Activated naive CD4-positive, alpha-beta T cell treated with anti-CD3 and anti-CD28 coated beads for 36 hours (primary cell): ENCODE results near the gene TP73. TPM values are rescaled to one million over a fixed set of nuclear protein-coding genes. Genes with fewer than 3 reads are reported as not detected.

Source experiments
- CTCF ChIA-PET: fragments of 350-600 bp; sonication (Branson Sonifier 250); formaldehyde crosslinking; loops from one replicate; lab custom pipeline; 2021; ENCODE audit warnings: antibody characterized with exemption; lab: Charles Lee
- DNase-seq: peaks from one replicate; pipeline ENCODE4 v3.0.0-alpha.2; 2020
- H3K27ac Mint-ChIP-seq: one replicate; pipeline ENCODE4 v1.8.0; 2021; ENCODE audit warnings: mild to moderate bottlenecking, mixed read lengths
- H3K27me3 Mint-ChIP-seq: one replicate; pipeline ENCODE4 v1.8.0; 2021; ENCODE audit warnings: low read depth, mixed read lengths
- H3K36me3 Mint-ChIP-seq: one replicate; pipeline ENCODE4 v1.8.0; 2021; ENCODE audit warnings: low read depth, mixed read lengths
- H3K4me1 Mint-ChIP-seq: one replicate; pipeline ENCODE4 v1.8.0; 2021; ENCODE audit warnings: low read depth, mixed read lengths
- H3K4me3 Mint-ChIP-seq: one replicate; pipeline ENCODE4 v1.8.0; 2021; ENCODE audit warnings: mild to moderate bottlenecking, moderate library complexity, mixed read lengths
- H3K9me3 Mint-ChIP-seq: one replicate; pipeline ENCODE4 v1.8.0; 2021; ENCODE audit warnings: mixed read lengths
- intact Hi-C: fragments of 100-400 bp; cut with micrococcal nuclease; formaldehyde crosslinking; loops from one replicate; pipeline ENCODE4 v1.15.1; 2023
- total RNA-seq, 2 experiments: library from RNA; stranded (reverse); gene quantifications; one replicate each; pipeline ENCODE4 v1.2.3, GENCODE V29; 2021

TP73 gene
- total RNA-seq, 2 experiments from 2014 or later, result 0.20 to 0.43 TPM

- Mint-ChIP-seq H3K27ac (no peak overlapping the region), H3K36me3 (no peaks in the 10 kb centered on the region), H3K4me3 (no peak overlapping the region), H3K9me3 (no peaks in the 10 kb centered on the region), H3K27me3 (peaks cover 7% of the 10 kb centered on the region), H3K4me1 (peaks cover 12% of the 10 kb centered on the region)
- intact Hi-C loops, result no loop called here
- CTCF ChIA-PET, result no interaction called here
- no peak for DNase-seq
These were observed 30.9 kb downstream of the TP73 start for GRCh38 chr1:3683197-3683596.

GRCh38 chr1:3683992-3684391, 31.7 kb downstream of the TP73 start:
- Mint-ChIP-seq H3K9me3 (no peaks in the 10 kb centered on the region), H3K4me1 (peaks cover 10% of the 10 kb centered on the region), H3K27me3 (peaks cover 7% of the 10 kb centered on the region), H3K27ac (no peak overlapping the region), H3K36me3 (no peaks in the 10 kb centered on the region), H3K4me3 (no peak overlapping the region)
- no peak for DNase-seq
- intact Hi-C loops, result no loop called here
- CTCF ChIA-PET, result no interaction called here

DNA sequence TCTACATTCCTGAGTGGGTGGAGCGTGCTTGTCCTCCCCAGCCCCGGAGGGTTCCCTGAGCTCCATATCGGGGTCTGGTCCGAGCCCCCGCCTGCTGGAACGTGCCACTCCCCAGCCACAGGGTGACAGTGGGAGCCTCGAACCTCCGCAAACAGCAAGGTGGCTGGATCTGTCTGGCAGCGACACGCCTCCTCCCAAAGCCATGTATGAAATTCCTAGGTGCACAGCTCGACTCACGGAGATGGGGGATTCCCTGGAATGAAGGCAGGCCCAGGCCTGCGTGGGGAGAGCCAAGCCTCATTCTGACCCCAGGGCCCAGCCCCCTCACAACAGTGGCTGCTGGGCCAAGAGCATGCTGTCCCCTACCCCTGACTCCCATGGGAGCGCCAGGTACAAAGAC, 32.9 kb downstream of the TP73 start:
- intact Hi-C loops, result no loop called here
- no peak overlapping the region for H3K4me3 Mint-ChIP-seq
- CTCF ChIA-PET, result interaction anchor here (1.8 kb wide), 1 partner anchor 10 kb away, joined by 4 read pairs; no protein-coding TSS in a partner anchor
- H3K9me3 Mint-ChIP-seq, result no peaks in the 10 kb centered on the region
- no peaks in the 10 kb centered on the region for H3K36me3 Mint-ChIP-seq
- H3K27me3 Mint-ChIP-seq, result no peaks in the 10 kb centered on the region
- no peak for DNase-seq
- no peak overlapping the region for H3K27ac Mint-ChIP-seq
- H3K4me1 Mint-ChIP-seq, result no peaks in the 10 kb centered on the region

DNA sequence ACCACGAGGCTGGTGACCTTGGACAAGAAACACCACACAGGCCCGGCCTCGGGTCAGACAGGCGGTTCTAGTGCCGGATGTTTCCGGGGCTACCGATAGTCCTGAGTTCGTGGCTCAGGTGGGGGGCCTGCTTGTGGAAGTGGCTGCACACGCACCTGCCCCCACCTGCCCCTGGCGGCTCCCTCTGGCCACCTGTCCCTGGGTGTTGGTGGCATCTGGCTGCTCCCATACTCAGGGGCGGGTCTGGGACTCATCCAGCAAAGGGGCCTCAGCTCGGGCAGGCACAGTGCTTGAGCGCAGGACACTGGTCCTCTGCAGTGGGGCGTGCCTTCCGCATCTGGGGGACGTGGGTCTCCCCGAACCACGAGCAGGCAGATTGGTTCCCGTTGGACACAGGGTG, 33.6 kb downstream of the TP73 start:
- Mint-ChIP-seq H3K27me3 (no peaks in the 10 kb centered on the region), H3K36me3 (no peaks in the 10 kb centered on the region)

DNA sequence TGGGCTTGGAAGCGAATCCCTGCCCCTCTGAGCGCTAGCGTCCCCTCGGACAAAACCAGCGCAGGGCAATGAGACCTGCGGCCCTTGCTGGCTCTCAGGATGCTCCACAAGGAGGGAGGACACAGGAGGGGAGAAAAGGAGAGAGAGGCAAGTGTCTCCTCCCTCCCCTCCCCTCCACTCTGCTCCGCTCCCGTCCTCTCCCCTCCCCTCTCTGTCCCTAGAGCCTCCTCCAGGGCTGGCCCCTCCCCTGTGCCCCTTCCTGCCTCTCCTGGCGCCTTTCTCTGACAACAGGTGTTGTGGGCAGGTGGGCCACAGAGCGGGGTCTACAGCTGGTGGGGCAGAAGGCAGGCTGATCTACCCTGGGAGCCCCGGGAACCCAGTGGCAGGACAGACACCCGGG, 35.2 kb downstream of the TP73 start:
- no peaks in the 10 kb centered on the region for H3K27me3 Mint-ChIP-seq
- H3K27ac Mint-ChIP-seq, result no peak overlapping the region
- H3K4me1 Mint-ChIP-seq, result no peaks in the 10 kb centered on the region
- no peaks in the 10 kb centered on the region for H3K36me3 Mint-ChIP-seq
- CTCF ChIA-PET, result no interaction called here
- no peak overlapping the region for H3K4me3 Mint-ChIP-seq
- DNase-seq, result no peak
- H3K9me3 Mint-ChIP-seq, result no peaks in the 10 kb centered on the region
- intact Hi-C loops, result no loop called here

More for the DNA sequence above, 33.6 kb downstream of the TP73 start:
- intact Hi-C loops, result no loop called here
- Mint-ChIP-seq H3K27ac (no peak overlapping the region), H3K4me1 (no peaks in the 10 kb centered on the region), H3K9me3 (no peaks in the 10 kb centered on the region), H3K4me3 (no peak overlapping the region)
- CTCF ChIA-PET, result interaction anchor here (1.8 kb wide), 1 partner anchor 9 kb away, joined by 4 read pairs; no protein-coding TSS in a partner anchor
- DNase-seq, result no peak

GRCh38 chr1:3688356-3689137, 36.2 kb downstream of the TP73 start:
- Mint-ChIP-seq H3K36me3 (no peaks in the 10 kb centered on the region), H3K27ac (no peak overlapping the region), H3K4me1 (no peaks in the 10 kb centered on the region), H3K9me3 (no peaks in the 10 kb centered on the region), H3K4me3 (no peak overlapping the region), H3K27me3 (no peaks in the 10 kb centered on the region)
- intact Hi-C loops, result no loop called here
- CTCF ChIA-PET, result no interaction called here
- DNase-seq, result no peak

DNA sequence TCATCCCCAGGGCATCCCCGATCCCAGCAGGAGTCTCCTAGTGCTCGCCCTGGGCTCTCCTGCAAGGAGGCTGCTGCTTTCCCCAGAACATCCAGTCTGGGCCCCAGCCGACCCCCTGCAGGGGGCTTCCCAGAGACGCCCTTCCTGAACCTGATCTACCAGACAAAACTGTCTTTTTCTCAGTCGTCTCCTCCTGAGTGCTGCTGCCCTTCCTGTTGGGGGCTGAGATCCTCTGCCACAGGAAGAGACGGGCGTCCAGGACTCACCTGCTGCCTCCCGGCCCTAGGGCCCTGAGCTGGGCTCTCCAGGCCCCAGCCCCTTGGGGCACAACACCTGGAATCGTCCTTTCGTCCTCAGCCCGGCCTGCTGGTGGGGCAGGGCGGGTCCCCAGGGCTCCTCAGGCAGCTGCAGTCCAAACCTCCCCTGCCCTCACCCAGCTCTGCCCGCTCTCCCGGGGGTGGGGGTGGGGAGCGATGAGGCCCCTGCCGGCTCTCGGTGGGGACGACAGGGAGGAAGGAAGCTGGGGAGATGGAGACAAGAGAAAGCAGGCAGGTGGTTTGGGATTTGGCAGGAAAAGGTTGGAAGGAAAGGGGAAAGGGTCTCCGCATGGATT, 36.9 kb downstream of the TP73 start:
- intact Hi-C loops, result no loop called here
- Mint-ChIP-seq H3K36me3 (no peaks in the 10 kb centered on the region), H3K4me3 (no peak overlapping the region), H3K27ac (no peak overlapping the region), H3K9me3 (no peaks in the 10 kb centered on the region), H3K27me3 (no peaks in the 10 kb centered on the region), H3K4me1 (no peaks in the 10 kb centered on the region)
- CTCF ChIA-PET, result no interaction called here
- no peak for DNase-seq

DNA sequence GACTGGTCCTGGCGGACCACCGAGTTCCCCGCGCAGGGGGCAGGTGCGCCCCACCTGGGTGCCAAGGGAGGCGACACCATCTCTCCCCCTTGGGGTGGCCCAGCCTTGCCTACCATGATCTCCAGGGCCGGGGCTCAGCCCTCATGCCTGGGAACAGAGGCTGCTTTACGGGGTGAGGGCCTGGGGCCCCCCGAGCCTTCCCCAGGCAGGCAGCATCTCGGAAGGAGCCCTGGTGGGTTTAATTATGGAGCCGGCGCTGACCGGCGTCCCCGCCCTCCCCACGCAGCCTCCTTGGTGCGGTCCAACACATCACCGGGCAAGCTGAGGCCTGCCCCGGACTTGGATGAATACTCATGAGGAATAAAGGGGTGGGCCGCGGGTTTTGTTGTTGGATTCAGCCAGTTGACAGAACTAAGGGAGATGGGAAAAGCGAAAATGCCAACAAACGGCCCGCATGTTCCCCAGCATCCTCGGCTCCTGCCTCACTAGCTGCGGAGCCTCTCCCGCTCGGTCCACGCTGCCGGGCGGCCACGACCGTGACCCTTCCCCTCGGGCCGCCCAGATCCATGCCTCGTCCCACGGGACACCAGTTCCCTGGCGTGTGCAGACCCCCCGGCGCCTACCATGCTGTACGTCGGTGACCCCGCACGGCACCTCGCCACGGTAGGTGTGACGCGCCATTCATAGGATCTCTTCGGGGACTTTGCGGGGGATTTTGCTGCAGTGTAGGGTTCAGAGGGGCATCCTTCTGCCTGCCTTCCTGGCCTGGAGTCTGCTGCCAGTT, 38.2 kb downstream of the TP73 start:
- no peaks in the 10 kb centered on the region for H3K9me3 Mint-ChIP-seq
- H3K36me3 Mint-ChIP-seq, result no peaks in the 10 kb centered on the region
- H3K27ac Mint-ChIP-seq, result no peak overlapping the region
- CTCF ChIA-PET, result no interaction called here
- intact Hi-C loops, result no loop called here
- H3K27me3 Mint-ChIP-seq, result no peaks in the 10 kb centered on the region
- DNase-seq, result no peak
- H3K4me1 Mint-ChIP-seq, result peaks cover under 1% of the 10 kb centered on the region
- H3K4me3 Mint-ChIP-seq, result no peak overlapping the region

GRCh38 chr1:3691421-3692204, 39.3 kb downstream of the TP73 start:
- intact Hi-C loops, result no loop called here
- Mint-ChIP-seq H3K9me3 (no peaks in the 10 kb centered on the region), H3K27me3 (no peaks in the 10 kb centered on the region), H3K36me3 (no peaks in the 10 kb centered on the region), H3K27ac (no peak overlapping the region), H3K4me1 (peaks cover 4% of the 10 kb centered on the region), H3K4me3 (no peak overlapping the region)
- DNase-seq, result no peak
- CTCF ChIA-PET, result no interaction called here

GRCh38 chr1:3692598-3692997, 40.3 kb downstream of the TP73 start:
- H3K9me3 Mint-ChIP-seq, result no peaks in the 10 kb centered on the region
- H3K36me3 Mint-ChIP-seq, result no peaks in the 10 kb centered on the region
- H3K27ac Mint-ChIP-seq, result no peak overlapping the region
- DNase-seq, result no peak
- peaks cover 4% of the 10 kb centered on the region for H3K4me1 Mint-ChIP-seq
- intact Hi-C loops, result no loop called here
- H3K4me3 Mint-ChIP-seq, result no peak overlapping the region
- CTCF ChIA-PET, result no interaction called here
- no peaks in the 10 kb centered on the region for H3K27me3 Mint-ChIP-seq

DNA sequence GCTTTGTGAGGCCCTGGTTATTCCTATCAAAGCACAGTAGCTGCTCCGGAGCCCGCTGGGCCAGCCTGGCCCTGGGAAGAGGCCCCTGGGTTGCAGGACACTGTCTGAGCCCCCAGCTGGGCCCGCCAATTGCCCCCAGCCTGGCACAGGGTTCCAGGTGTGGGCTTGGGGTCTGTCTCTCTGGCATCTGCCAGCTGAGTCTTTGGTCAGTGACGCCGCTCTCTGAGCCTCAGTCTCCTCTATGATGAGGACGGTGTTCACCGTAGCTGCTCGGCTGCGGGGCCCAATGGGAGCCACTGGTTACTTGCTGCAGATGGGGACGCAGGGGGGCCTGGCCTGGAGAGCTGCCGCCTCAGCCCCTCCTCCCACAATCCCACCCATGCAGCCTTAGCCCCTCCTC, 41.0 kb downstream of the TP73 start:
- CTCF ChIA-PET, result no interaction called here
- H3K4me3 Mint-ChIP-seq, result no peak overlapping the region
- no peak for DNase-seq
- H3K36me3 Mint-ChIP-seq, result no peaks in the 10 kb centered on the region
- intact Hi-C loops, result no loop called here
- H3K27me3 Mint-ChIP-seq, result peaks cover 3% of the 10 kb centered on the region
- H3K27ac Mint-ChIP-seq, result no peak overlapping the region
- no peaks in the 10 kb centered on the region for H3K9me3 Mint-ChIP-seq
- H3K4me1 Mint-ChIP-seq, result peaks cover 4% of the 10 kb centered on the region
